Measurements from ENCODE around the gene YPEL1. TPM values are rescaled to one million over a fixed set of nuclear protein-coding genes. Genes with fewer than 3 reads are reported as not detected.

Gene YPEL1
- total RNA-seq, 1 donor from 2014 or later: 2.4 TPM

GRCh38 chr22:21657360-21658032, 78.1 kb downstream of the YPEL1 start:
- DNase-seq (ENCODE audit: low read depth in 2 of 2): peak in 1 of 2 donors; percentile 76

GRCh38 chr22:21657020-21657359, 78.6 kb downstream of the YPEL1 start:
- no peak for DNase-seq (ENCODE audit: low read depth in 2 of 2)

- no peak for DNase-seq (ENCODE audit: low read depth in 2 of 2)
These were observed 82.7 kb downstream of the YPEL1 start for GRCh38 chr22:21652547-21653545.

GRCh38 chr22:21652010-21652546, 83.5 kb downstream of the YPEL1 start:
- DNase-seq (ENCODE audit: low read depth in 2 of 2): peak in 1 of 2 donors; percentile 90

- no peak for DNase-seq (ENCODE audit: low read depth in 2 of 2)
These were observed 84.0 kb downstream of the YPEL1 start for GRCh38 chr22:21651521-21652009.

GRCh38 chr22:21650823-21651520, 84.6 kb downstream of the YPEL1 start:
- DNase-seq (ENCODE audit: low read depth in 2 of 2): no peak

- DNase-seq (ENCODE audit: low read depth in 2 of 2): no peak
These were observed 85.3 kb downstream of the YPEL1 start for GRCh38 chr22:21650280-21650679.

Other genes with a start within 250 kb of the YPEL1 start
- under 0.01 and 0.13 TPM in 2 replicates for gene RIMBP3C, start 184.3 kb downstream of the YPEL1 start, total RNA-seq
- 22.3 and 22.5 TPM in 2 replicates for gene UBE2L3, start 168.1 kb downstream of the YPEL1 start, total RNA-seq
- 12.3 and 13.5 TPM in 2 replicates for gene YDJC, start 105.8 kb downstream of the YPEL1 start, total RNA-seq
- under 0.01 and 0.13 TPM in 2 replicates for gene CCDC116, start 103.0 kb downstream of the YPEL1 start, total RNA-seq
- 39.4 and 45.4 TPM in 2 replicates for gene SDF2L1, start 93.5 kb downstream of the YPEL1 start, total RNA-seq
- 12.1 and 19.7 TPM in 2 replicates for gene PPIL2, start 69.8 kb downstream of the YPEL1 start, total RNA-seq
- gene MAPK1, start 131.9 kb upstream of the YPEL1 start, total RNA-seq: 42.9 and 62.5 TPM in 2 replicates
- gene PPM1F, start 217.1 kb upstream of the YPEL1 start, total RNA-seq: 117 and 120 TPM in 2 replicates
- 13.1 and 18.2 TPM in 2 replicates for gene TOP3B, start 247.0 kb upstream of the YPEL1 start, total RNA-seq